Esophagus muscularis mucosa (tissue), 4 donors: ENCODE measurements around the gene REC8.

Source experiments
- EP300 ChIP-seq: sonication (generic); formaldehyde crosslinking; IDR thresholded peaks from one replicate; pipeline ENCODE4 v1.6.1; 2017; ENCODE audit warnings: antibody characterized with exemption
- POLR2A ChIP-seq: fragments of 450-650 bp; IDR thresholded peaks from one replicate; pipeline ENCODE4 v1.6.1; 2017; ENCODE audit warnings: antibody characterized with exemption, moderate library complexity, mild to moderate bottlenecking, low read depth
- TF ChIP-seq, protein P1 (sequence below), 3 experiments: fragments of 200-600 bp in 2 of 3; fragments of 450-650 bp in 1 of 3; sonication (generic) in 2 of 3; IDR thresholded peaks; one replicate each; pipeline ENCODE4 v1.5.1; 2017 to 2019; ENCODE audit warnings: antibody characterized with exemption in 3 of 3, mild to moderate bottlenecking in 2 of 3, moderate library complexity in 1 of 3

GRCh38 chr14:24213866-24214662 is 42.2 kb downstream of the REC8 start:
- TF ChIP-seq, protein P1, sequence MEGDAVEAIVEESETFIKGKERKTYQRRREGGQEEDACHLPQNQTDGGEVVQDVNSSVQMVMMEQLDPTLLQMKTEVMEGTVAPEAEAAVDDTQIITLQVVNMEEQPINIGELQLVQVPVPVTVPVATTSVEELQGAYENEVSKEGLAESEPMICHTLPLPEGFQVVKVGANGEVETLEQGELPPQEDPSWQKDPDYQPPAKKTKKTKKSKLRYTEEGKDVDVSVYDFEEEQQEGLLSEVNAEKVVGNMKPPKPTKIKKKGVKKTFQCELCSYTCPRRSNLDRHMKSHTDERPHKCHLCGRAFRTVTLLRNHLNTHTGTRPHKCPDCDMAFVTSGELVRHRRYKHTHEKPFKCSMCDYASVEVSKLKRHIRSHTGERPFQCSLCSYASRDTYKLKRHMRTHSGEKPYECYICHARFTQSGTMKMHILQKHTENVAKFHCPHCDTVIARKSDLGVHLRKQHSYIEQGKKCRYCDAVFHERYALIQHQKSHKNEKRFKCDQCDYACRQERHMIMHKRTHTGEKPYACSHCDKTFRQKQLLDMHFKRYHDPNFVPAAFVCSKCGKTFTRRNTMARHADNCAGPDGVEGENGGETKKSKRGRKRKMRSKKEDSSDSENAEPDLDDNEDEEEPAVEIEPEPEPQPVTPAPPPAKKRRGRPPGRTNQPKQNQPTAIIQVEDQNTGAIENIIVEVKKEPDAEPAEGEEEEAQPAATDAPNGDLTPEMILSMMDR (IDR thresholded peaks at IDR 0.05): no peak
- TF ChIP-seq EP300 (no peak), POLR2A (no peak)
